Osteoblast (primary cell): ENCODE measurements around the gene CDHR3. TPM values are rescaled to one million over a fixed set of nuclear protein-coding genes. Genes with fewer than 3 reads are reported as not detected.

Experiments
- DNase-seq: peaks from one replicate; pipeline ENCODE4 v3.0.0; 2011; ENCODE audit warnings: low spot score, mixed read lengths; ENCODE audit not compliant: insufficient read length; ENCODE audit errors: missing footprints
- H2AFZ ChIP-seq: 2 replicates; pipeline ENCODE4 v1.6.0; 2011; ENCODE audit warnings: mild to moderate bottlenecking, low read length
- H3K27ac ChIP-seq: 2 replicates; pipeline ENCODE4 v1.5.1; 2011; ENCODE audit warnings: mild to moderate bottlenecking, low read depth, low read length, moderate library complexity
- H3K27me3 ChIP-seq: 2 replicates; pipeline ENCODE4 v1.6.0; 2012; ENCODE audit warnings: mild to moderate bottlenecking, control low read depth, inconsistent platforms, low read length, moderate library complexity; ENCODE audit not compliant: insufficient read depth
- H3K36me3 ChIP-seq: 2 replicates; pipeline ENCODE4 v1.5.1; 2011; ENCODE audit warnings: mild to moderate bottlenecking, low read length, control low read depth, moderate library complexity; ENCODE audit not compliant: insufficient read depth
- H3K4me1 ChIP-seq: 2 replicates; pipeline ENCODE4 v1.5.1; 2011; ENCODE audit warnings: mild to moderate bottlenecking, low read length, control low read depth, moderate library complexity; ENCODE audit not compliant: insufficient read depth
- H3K4me2 ChIP-seq: 2 replicates; pipeline ENCODE4 v1.6.0; 2011; ENCODE audit warnings: mild to moderate bottlenecking, low read length; ENCODE audit not compliant: insufficient read depth
- H3K4me3 ChIP-seq: fragments of 200-600 bp; sonication (generic); 3 replicates; pipeline ENCODE4 v1.5.1; 2012; ENCODE audit warnings: mild to moderate bottlenecking, low read length, inconsistent platforms; ENCODE audit not compliant: insufficient read depth
- H3K79me2 ChIP-seq: 2 replicates; pipeline ENCODE4 v1.6.0; 2012; ENCODE audit warnings: mild to moderate bottlenecking, low read length, control low read depth, inconsistent platforms; ENCODE audit not compliant: insufficient read depth
- H3K9me3 ChIP-seq: 2 replicates; pipeline ENCODE4 v1.5.1; 2011; ENCODE audit warnings: low read depth, low read length, control low read depth
- H4K20me1 ChIP-seq: 2 replicates; pipeline ENCODE4 v1.6.0; 2012; ENCODE audit warnings: mild to moderate bottlenecking, low read length, control low read depth; ENCODE audit not compliant: insufficient read depth
- CTCF ChIP-seq: IDR thresholded peaks from 2 replicates; pipeline ENCODE4 v1.5.1; 2011; ENCODE audit warnings: mild to moderate bottlenecking, low read depth, low read length, moderate library complexity; ENCODE audit errors: extremely low read depth
- total RNA-seq: library from RNA; depleted of rRNA; stranded (reverse); fragments of >200 nt; gene quantifications from 2 replicates; pipeline ENCODE4 v1.2.3, GENCODE V29; 2012

The CDHR3 gene
- total RNA-seq, 1 donor: 8.3 TPM

GRCh38 chr7:106029941-106030340 is 66.9 kb downstream of the CDHR3 start:
- DNase-seq: no peak
- H3K79me2 ChIP-seq: no peaks in the 10 kb centered on the region
- no peak overlapping the region for H3K27ac ChIP-seq
- H3K4me3 ChIP-seq: no peak overlapping the region
- peaks cover 38% of the 10 kb centered on the region for H3K27me3 ChIP-seq
- H3K9me3 ChIP-seq: peaks cover 4% of the 10 kb centered on the region
- no peak for TF ChIP-seq CTCF
- H3K4me1 ChIP-seq: no peaks in the 10 kb centered on the region
- H3K36me3 ChIP-seq: no peaks in the 10 kb centered on the region
- H3K4me2 ChIP-seq: no peak overlapping the region
- no peak overlapping the region for H2AFZ ChIP-seq
- no peaks in the 10 kb centered on the region for H4K20me1 ChIP-seq

GRCh38 chr7:106031300-106032035 is 68.4 kb downstream of the CDHR3 start:
- H3K36me3 ChIP-seq: no peaks in the 10 kb centered on the region
- H3K4me1 ChIP-seq: no peaks in the 10 kb centered on the region
- H3K4me2 ChIP-seq: no peak overlapping the region
- H3K4me3 ChIP-seq: no peak overlapping the region
- no peak for DNase-seq
- H3K9me3 ChIP-seq: peaks cover 4% of the 10 kb centered on the region
- TF ChIP-seq CTCF: no peak
- no peak overlapping the region for H3K27ac ChIP-seq
- no peaks in the 10 kb centered on the region for H3K79me2 ChIP-seq
- H4K20me1 ChIP-seq: no peaks in the 10 kb centered on the region
- peaks cover 32% of the 10 kb centered on the region for H3K27me3 ChIP-seq
- H2AFZ ChIP-seq: no peak overlapping the region

DNA sequence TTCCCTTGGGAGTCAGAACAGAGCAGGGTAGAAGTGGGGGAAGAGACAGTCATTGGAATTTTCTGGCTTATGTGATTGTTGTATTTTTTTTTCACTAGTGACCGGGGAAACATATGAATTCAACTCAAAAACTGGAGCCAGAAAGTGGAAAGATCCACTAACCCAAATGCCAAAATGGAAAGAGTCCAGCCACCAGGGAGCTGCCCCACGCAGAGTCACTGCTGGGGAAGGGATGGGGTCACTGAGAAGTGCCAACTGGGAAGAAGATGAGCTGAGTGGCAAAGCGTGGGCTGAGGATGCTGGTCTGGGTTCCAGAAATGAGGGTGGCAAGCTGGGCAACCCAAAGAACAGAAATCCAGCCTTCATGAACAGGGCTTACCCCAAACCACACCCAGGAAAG is 69.2 kb downstream of the CDHR3 start:
- H2AFZ ChIP-seq: no peak overlapping the region
- DNase-seq: no peak
- H3K36me3 ChIP-seq: no peaks in the 10 kb centered on the region
- no peak for TF ChIP-seq CTCF
- peaks cover 4% of the 10 kb centered on the region for H3K9me3 ChIP-seq
- no peak overlapping the region for H3K4me3 ChIP-seq
- peaks cover 28% of the 10 kb centered on the region for H3K27me3 ChIP-seq
- H4K20me1 ChIP-seq: no peaks in the 10 kb centered on the region
- H3K79me2 ChIP-seq: no peaks in the 10 kb centered on the region
- no peaks in the 10 kb centered on the region for H3K4me1 ChIP-seq
- H3K4me2 ChIP-seq: no peak overlapping the region
- no peak overlapping the region for H3K27ac ChIP-seq

DNA sequence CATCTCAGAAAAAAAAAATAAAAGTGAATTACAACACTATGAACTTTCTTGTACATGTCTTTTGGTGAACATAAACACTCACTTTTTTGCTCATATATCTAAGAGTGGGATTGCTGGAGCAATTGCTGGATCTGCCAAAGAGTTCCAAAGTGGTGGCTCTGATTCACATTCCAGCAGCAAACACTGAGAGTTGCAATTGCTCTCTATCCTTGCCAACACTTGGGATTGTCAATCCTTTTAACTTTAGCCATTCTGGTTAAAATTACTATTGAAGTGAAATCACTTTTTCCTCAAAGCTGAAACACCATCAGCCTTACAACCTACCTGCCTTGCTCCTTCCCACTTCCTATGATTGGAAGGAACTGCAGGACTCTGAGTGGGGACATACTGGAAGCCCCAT is 70.7 kb downstream of the CDHR3 start:
- no peak overlapping the region for H3K4me2 ChIP-seq

More for the DNA sequence above, 70.7 kb downstream of the CDHR3 start:
- H3K9me3 ChIP-seq: peaks cover 4% of the 10 kb centered on the region
- no peaks in the 10 kb centered on the region for H3K36me3 ChIP-seq
- H4K20me1 ChIP-seq: no peaks in the 10 kb centered on the region
- peaks cover under 1% of the 10 kb centered on the region for H3K4me1 ChIP-seq
- DNase-seq: no peak
- no peak overlapping the region for H2AFZ ChIP-seq
- H3K27ac ChIP-seq: no peak overlapping the region
- no peaks in the 10 kb centered on the region for H3K79me2 ChIP-seq
- no peak overlapping the region for H3K4me3 ChIP-seq
- TF ChIP-seq CTCF: no peak
- H3K27me3 ChIP-seq: peaks cover 22% of the 10 kb centered on the region
